GM12874 (cell line): ENCODE measurements around the gene CLCN5.

Source experiments
- CTCF ChIP-seq: IDR thresholded peaks from 2 replicates; pipeline ENCODE4 v1.5.1; 2011; ENCODE audit warnings: low read depth, mild to moderate bottlenecking, control low read depth, low read length, moderate library complexity; ENCODE audit not compliant: insufficient read depth

CLCN5 gene

DNA sequence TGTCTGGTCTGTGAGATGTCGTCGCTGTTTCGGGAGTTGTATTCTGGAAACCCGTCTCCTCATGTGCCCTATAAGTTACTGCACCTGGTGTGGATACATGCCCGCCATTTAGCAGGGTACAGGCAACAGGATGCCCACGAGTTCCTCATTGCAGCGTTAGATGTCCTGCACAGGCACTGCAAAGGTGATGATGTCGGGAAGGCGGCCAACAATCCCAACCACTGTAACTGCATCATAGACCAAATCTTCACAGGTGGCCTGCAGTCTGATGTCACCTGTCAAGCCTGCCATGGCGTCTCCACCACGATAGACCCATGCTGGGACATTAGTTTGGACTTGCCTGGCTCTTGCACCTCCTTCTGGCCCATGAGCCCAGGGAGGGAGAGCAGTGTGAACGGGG is 41.7 kb upstream of the CLCN5 start:
- no peak for TF ChIP-seq CTCF

DNA sequence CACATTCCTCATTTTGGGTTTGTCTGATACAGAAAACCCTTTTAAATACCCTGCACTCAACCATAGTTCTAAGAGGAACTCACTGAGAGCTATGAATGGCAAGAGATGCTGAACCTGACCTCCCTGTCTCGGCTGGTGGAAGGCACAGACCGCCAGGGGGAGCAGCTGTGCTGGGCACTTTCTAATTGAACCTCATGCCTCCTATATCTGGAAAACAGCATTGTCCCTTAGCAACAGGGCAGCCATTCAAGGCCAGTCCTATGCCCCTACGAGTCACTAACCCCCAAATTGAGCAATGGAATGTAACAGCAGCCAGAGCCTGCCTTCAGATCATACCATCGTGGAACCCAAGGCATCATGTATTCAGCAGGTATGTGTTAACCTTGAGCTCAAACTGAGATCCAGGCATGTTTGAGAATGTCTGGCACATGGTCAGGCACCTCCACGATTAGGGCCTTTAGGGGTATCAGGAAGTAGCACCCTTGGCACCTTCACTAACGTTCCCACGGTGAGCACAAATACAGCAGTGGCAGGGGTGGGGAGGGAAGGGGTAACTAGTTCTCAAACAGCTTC is 38.0 kb upstream of the CLCN5 start:
- TF ChIP-seq CTCF, result peak; percentile 76

DNA sequence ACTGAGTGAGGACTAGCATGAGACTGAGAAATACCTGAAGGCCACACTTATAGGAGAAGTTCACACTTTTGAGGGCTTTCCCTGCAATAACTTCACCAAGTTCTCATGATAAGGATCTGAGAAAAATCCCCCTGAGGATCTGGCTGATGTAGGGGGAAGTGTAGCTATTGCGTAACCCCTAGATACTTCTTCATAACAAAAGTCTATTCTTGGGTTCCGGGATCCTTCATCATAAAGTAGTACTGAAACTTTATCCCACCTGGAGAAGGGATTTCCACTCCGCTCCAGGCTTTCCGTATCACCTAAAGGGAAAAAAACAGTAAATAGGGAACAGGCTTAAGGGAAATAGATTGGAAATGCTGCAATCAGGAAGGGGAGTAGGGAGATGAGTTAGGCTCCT is 29.9 kb upstream of the CLCN5 start:
- no peak for TF ChIP-seq CTCF

DNA sequence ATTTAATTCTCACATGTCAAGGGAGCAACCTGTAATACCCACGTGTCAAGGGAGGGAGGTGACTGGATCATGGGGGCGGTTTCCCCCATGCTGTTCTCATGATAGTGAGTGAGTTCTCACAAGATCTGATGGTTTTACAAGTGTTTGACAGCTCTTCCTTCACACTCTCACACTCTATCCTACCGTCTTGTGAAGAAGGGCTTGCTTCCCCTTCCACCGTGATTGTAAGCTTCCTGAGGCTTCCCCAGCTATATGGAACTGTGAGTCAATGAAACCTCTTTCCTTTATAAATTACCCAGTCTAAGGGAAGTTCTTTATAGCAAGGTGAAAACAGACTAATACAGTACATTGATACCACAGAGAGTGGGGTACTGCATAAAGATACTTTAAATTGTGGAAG is 25.4 kb upstream of the CLCN5 start:
- TF ChIP-seq CTCF, result no peak

DNA sequence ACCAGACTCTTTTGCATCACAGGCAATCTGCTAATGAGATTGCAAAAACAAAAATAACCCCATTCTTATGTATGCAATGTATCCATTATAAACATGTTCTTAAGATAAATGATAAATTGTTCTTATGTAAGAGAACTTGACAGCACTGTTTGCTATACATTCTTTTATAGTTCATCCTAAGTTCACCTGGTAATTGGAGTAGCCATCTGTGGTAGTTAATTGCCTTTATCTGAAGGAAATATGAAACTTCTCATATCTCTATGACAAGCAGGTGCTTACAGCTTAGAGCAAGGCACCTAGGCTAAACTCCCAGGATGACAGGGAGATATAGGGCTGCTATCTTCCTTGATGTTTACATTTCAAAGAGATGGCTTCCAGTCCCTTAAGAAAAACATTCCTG is 21.3 kb upstream of the CLCN5 start:
- TF ChIP-seq CTCF, result no peak

DNA sequence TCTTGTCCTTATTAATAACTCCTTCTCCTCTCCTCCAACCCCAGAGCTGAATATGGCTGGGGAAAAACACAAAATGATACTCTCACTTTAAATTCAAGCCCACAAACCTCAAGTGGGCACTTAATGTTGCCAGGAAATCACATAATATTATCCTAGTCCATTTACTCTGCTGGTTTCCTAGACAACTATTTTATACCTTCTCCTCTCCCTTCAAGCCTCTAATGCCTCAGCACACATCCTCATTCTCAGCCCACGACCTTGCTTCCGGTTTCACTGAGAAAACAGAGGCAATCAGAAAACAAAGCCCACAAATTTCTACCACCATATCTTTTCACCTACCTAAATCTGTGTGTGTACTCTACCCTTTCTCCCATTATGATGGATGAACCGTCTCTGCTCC is 12.1 kb upstream of the CLCN5 start:
- TF ChIP-seq CTCF, result no peak

- TF ChIP-seq CTCF, result no peak
Measured at GRCh38 chrX:49912086-49912485, 10.3 kb upstream of the CLCN5 start.
